Small intestine (tissue), 7 donors: ENCODE data around the gene GALNT10. TPM values are rescaled to one million over a fixed set of nuclear protein-coding genes. Genes with fewer than 3 reads are reported as not detected.

Source experiments
- DNase-seq, 2 donors: peaks; one replicate each; pipeline versions ENCODE4 v3.0.0 to v3.0.0-alpha.2; 2013
- FAIRE-seq: peaks from 2 replicates; lab custom pipeline; 2012; peaks lifted over from hg19 to GRCh38; lab: Jason Lieb, UNC
- H3K27ac ChIP-seq, 3 donors: one replicate each; pipeline ENCODE4 v1.5.1; 2013; ENCODE audit warnings: low read length in 2 of 3, mild to moderate bottlenecking in 2 of 3, control low read depth in 1 of 3, inconsistent platforms in 1 of 3, low read depth in 1 of 3, moderate library complexity in 1 of 3
- H3K27me3 ChIP-seq, 3 donors: one replicate each; pipeline ENCODE4 v1.6.1; 2013; ENCODE audit warnings: low read length in 3 of 3, inconsistent platforms in 1 of 3; ENCODE audit not compliant: control insufficient read depth in 3 of 3, insufficient read depth in 3 of 3
- H3K36me3 ChIP-seq, 3 donors: one replicate each; pipeline ENCODE4 v1.6.1; 2013; ENCODE audit warnings: low read length in 3 of 3, inconsistent platforms in 1 of 3, low read depth in 1 of 3, mild to moderate bottlenecking in 1 of 3, moderate library complexity in 1 of 3; ENCODE audit not compliant: control insufficient read depth in 3 of 3, insufficient read depth in 2 of 3
- H3K4me1 ChIP-seq, 3 donors: one replicate each; pipeline ENCODE4 v1.6.1; 2013; ENCODE audit warnings: low read length in 2 of 3, inconsistent platforms in 1 of 3, low read depth in 1 of 3, mild to moderate bottlenecking in 1 of 3, moderate library complexity in 1 of 3; ENCODE audit not compliant: control insufficient read depth in 3 of 3, insufficient read depth in 2 of 3
- H3K4me3 ChIP-seq, 3 donors: one replicate each; pipeline ENCODE4 v1.5.1; 2013; ENCODE audit warnings: low read length in 3 of 3, control low read depth in 1 of 3, inconsistent platforms in 1 of 3, low read depth in 1 of 3, mild to moderate bottlenecking in 1 of 3, moderate library complexity in 1 of 3
- H3K9me3 ChIP-seq, 2 donors: one replicate each; pipeline ENCODE4 v1.6.1; 2013; ENCODE audit warnings: low read depth in 1 of 2, low read length in 1 of 2; ENCODE audit not compliant: control insufficient read depth in 2 of 2, insufficient read depth in 1 of 2
- WGBS, 3 donors: extraction: QIAGEN DNeasy Blood & Tissue Kit; methylation state at CpG; one replicate each; pipeline ENCODE4 v1.1.7; 2013; 5-methylcytosine and 5-hydroxymethylcytosine counted together
- polyA plus RNA-seq, 4 donors: library from polyadenylated mRNA; stranded (reverse) in 3 of 4; unstranded in 1 of 4; fragments of 200-250 nt in 3 of 4; fragments of 120-200 nt in 1 of 4; gene quantifications; one replicate each; pipeline versions ENCODE4 v1.2.1 to v1.2.3, GENCODE V29; 2013
- donor health status: healthy with polysubstance abuse.
- donor health status: control.
- donor health status: control.
- donor health status: Bipolar disorder and iron deficiency.
- donor health status: healthy.

Gene GALNT10
- polyA plus RNA-seq, 4 donors = 5.4 to 18.1 (median 8.7) TPM

- no peak for FAIRE-seq
Observed at GRCh38 chr5:154278908-154279307, 88.4 kb downstream of the GALNT10 start.

GRCh38 chr5:154284433-154284832 lies 93.9 kb downstream of the GALNT10 start:
- Histone ChIP-seq H3K4me1 (peaks cover 0 to 14% (median 4%) of the 10 kb centered on the region in 3 donors), H3K27ac (no peak overlapping the region), H3K36me3 (no peaks in the 10 kb centered on the region), H3K9me3 (no peaks in the 10 kb centered on the region), H3K27me3 (no peaks in the 10 kb centered on the region), H3K4me3 (no peak overlapping the region)
- FAIRE-seq = no peak
- DNase-seq = no peak
- WGBS, 3 donors = 81 to 86% (median 81%) methylated on average over 2 of the region's 2 CpGs

More at GRCh38 chr5:154278908-154279307, 88.4 kb downstream of the GALNT10 start:
- H3K27ac ChIP-seq = no peak overlapping the region
- H3K9me3 ChIP-seq = no peaks in the 10 kb centered on the region
- H3K4me3 ChIP-seq = no peak overlapping the region
- no peak for DNase-seq
- H3K36me3 ChIP-seq = no peaks in the 10 kb centered on the region
- no peaks in the 10 kb centered on the region for H3K27me3 ChIP-seq
- peaks cover 0 to 3% (median 0%) of the 10 kb centered on the region in 3 donors for H3K4me1 ChIP-seq

- Histone ChIP-seq H3K4me1 (peaks cover 0 to 14% (median 4%) of the 10 kb centered on the region in 3 donors), H3K9me3 (no peaks in the 10 kb centered on the region), H3K36me3 (no peaks in the 10 kb centered on the region), H3K27ac (no peak overlapping the region), H3K27me3 (no peaks in the 10 kb centered on the region), H3K4me3 (no peak overlapping the region)
- DNase-seq (no peak), FAIRE-seq (no peak)
- WGBS, 3 donors = 73 to 95% (median 85%) methylated on average over 4 of the region's 4 CpGs
Observed at GRCh38 chr5:154285661-154286408, 95.3 kb downstream of the GALNT10 start.

DNA sequence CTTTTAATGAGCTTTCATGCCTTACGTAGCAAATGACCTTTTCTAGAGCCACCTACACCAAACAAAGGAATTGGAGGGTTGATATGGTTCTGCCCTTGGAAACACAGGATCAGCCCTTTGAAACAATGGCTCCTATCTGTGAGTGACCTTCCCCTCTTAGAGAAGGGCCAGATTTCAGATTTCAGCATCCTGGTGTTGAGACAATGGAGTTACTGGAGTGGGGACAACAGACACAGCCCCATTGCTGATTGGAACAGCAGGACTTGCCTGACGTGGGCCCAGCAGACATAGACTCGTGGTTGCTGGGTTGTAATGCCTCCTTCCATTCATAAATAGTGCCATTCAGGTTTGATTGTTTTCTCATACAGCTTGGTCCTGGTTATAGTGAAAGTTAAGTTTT lies 96.0 kb downstream of the GALNT10 start:
- H3K27ac ChIP-seq = no peak overlapping the region
- WGBS, 3 donors = 76 to 81% (median 79%) methylated on average over 3 of the region's 3 CpGs

DNA sequence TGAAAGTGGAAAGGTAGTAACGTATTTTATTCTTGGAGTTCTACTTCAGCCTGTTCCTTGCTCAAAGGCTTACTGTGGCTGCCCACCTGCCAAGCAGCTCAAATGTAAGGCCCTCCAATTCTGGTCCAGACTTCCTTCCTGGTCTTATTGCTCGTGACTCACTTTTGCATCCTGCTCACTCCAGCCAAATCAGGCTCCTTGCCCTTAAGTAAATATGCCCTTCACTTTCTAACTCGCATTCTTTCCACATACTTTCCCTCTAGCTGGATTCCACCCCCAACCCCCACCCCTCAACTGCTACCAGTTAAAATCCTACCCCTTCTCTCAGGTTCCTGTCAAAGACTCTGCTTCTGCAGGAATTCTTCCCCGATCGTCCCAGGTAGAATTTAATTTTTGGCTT lies 96.6 kb downstream of the GALNT10 start:
- H3K4me3 ChIP-seq = no peak overlapping the region
- peaks cover 0 to 14% (median 4%) of the 10 kb centered on the region in 3 donors for H3K4me1 ChIP-seq
- H3K9me3 ChIP-seq = no peaks in the 10 kb centered on the region
- WGBS, 3 donors = 55 to 63% (median 57%) methylated on average over 5 of the region's 5 CpGs
- no peaks in the 10 kb centered on the region for H3K27me3 ChIP-seq
- H3K27ac ChIP-seq = no peak overlapping the region
- no peak for FAIRE-seq
- H3K36me3 ChIP-seq = no peaks in the 10 kb centered on the region
- DNase-seq = peak in 1 of 2 donors; percentile 11

More for the DNA sequence above, 96.0 kb downstream of the GALNT10 start:
- no peaks in the 10 kb centered on the region for H3K9me3 ChIP-seq
- no peak overlapping the region for H3K4me3 ChIP-seq
- no peaks in the 10 kb centered on the region for H3K36me3 ChIP-seq
- no peaks in the 10 kb centered on the region for H3K27me3 ChIP-seq
- FAIRE-seq (no peak), DNase-seq (no peak)
- H3K4me1 ChIP-seq = peaks cover 0 to 14% (median 4%) of the 10 kb centered on the region in 3 donors

GRCh38 chr5:154288145-154288544 lies 97.6 kb downstream of the GALNT10 start:
- Histone ChIP-seq H3K4me1 (peaks cover 0 to 14% (median 4%) of the 10 kb centered on the region in 3 donors), H3K9me3 (no peaks in the 10 kb centered on the region), H3K27ac (peak overlapping the region in 1 of 3 donors; percentile 48), H3K36me3 (no peaks in the 10 kb centered on the region), H3K27me3 (no peaks in the 10 kb centered on the region), H3K4me3 (no peak overlapping the region)
- FAIRE-seq (no peak), DNase-seq (no peak)
- WGBS, 3 donors = 43 to 80% (median 75%) methylated on average over 2 of the region's 2 CpGs

DNA sequence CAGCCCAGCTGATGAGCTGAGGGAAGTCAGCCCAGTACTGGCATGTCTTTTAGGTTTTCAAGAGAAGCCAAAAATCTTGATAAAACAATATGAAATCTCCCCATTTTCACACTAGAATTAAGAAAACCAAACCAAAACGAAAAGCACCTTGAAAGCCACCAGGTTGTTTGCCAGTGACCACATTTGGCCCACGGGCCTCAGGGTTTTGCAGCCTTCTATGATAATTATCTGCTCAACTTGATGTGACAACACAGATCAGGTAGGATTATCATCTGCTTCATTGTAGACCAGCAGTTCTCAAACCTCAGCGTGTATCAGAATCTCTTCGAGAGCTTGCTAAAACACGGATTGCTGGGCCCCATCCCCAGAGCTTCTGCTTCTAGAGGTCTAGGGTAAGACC lies 101.4 kb downstream of the GALNT10 start:
- H3K4me3 ChIP-seq = no peak overlapping the region
- H3K27ac ChIP-seq = no peak overlapping the region
- H3K27me3 ChIP-seq = no peaks in the 10 kb centered on the region
- no peaks in the 10 kb centered on the region for H3K36me3 ChIP-seq
- DNase-seq (no peak), FAIRE-seq (no peak)
- H3K4me1 ChIP-seq = peaks cover 0 to 6% (median 6%) of the 10 kb centered on the region in 3 donors
- no peaks in the 10 kb centered on the region for H3K9me3 ChIP-seq
- 83 to 91% (median 90%) methylated on average over 5 of the region's 5 CpGs for WGBS, 3 donors

DNA sequence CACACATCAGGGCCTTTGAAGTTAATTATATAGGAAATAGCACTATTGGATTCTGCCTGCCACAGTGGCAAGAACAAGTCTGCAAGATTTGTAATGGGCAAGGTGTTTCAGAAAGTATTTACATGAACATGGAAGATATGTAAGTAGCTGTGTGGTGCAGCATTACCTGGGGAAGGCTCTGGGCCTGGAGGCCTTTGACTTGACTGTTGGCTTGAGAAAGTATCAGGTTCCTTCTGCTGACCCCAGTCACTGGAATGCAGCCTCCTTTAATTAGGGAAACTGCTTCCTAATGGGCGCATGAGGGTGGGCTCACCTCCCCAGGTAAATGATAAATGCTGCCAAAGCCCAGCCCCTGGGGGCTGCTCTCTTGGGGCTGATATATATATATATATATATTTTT lies 102.7 kb downstream of the GALNT10 start:
- Histone ChIP-seq H3K27me3 (no peaks in the 10 kb centered on the region), H3K36me3 (no peaks in the 10 kb centered on the region), H3K27ac (no peak overlapping the region), H3K9me3 (no peaks in the 10 kb centered on the region), H3K4me1 (peaks cover 0 to 12% (median 3%) of the 10 kb centered on the region in 3 donors), H3K4me3 (no peak overlapping the region)
- WGBS, 3 donors = 89 to 100% (median 95%) methylated on average over 1 of the region's 1 CpG
- no peak for DNase-seq
- FAIRE-seq = no peak
